HG03103 (cell line): ENCODE measurements around the gene PEX16.
A peak's percentile ranks its signal among the peaks of the same experiment; 100 is the strongest.

Experiments
- ATAC-seq: cut with Tn5 transposase; IDR thresholded peaks from one replicate; pipeline ENCODE4 v1.9.1; 2021; ENCODE audit warnings: low read depth; ENCODE audit not compliant: unreplicated experiment

Gene PEX16

DNA sequence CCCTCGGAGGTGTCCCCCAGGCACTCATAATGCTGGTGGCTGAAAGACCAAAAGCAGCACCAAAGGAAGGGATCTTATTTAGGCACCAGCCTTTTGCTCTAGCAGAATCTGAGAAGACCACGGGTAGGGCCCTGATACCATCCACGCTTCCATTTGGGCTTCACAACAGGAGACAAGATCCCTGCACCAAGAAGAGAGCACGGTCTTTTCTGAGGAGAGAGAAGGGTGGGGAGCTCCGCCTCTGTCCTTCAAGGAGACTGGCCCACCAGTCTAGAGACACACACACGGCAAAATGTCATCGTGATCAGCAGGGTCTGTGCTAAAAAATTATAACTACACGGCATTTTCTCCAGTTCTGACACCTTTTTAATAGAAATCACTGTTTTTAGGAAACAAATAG is 14.5 kb upstream of the PEX16 start:
- ATAC-seq = no peak

DNA sequence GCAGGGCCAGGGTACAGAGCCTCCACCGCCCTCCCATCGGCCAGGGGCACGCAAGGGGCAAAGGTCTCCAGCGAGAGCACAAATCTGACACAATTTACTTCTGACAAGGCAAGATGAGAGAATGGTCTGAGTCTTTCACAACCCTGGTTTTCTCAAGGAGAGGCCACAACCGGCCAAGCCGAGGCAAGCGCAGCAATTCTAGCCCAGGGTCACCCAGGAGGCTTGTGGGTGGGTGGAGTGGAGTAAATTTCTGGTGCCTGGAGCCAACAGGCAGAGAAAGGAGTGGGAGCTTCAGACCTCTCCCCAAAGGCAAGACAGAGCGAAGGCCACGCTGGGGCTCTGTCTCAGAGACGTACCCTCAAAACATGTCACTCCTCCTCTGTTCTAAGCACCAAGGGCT is 14.1 kb upstream of the PEX16 start:
- ATAC-seq = no peak

DNA sequence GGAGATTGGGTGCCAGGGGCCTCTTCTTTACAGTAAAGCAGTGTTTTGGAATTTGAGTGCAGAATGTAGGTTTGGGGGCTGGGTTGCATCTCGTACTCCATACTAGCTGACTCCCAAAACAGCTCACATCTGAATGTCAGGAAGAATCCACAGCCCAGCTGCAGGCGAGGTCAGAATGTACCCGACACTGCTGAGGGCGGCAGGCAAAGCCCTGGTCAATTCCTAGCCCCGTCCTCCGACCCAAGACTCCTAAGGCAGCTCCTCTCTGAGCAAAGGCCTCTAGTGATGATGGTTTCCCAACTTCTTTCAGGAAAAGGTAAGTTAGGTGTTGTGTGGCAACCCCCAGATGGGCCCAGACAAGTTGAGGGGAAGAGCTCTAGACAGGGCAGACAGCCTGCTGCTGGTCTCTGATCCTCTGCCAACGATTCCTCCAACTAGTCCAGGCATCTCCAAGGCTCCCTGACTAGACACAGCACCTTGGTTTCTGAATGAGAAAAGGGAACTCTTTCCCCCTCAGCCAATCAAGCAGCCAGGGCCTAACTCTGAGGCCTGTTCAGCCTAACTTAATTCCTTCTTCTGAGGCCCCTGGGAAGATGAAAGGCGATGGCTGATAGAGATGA is 13.4 kb upstream of the PEX16 start:
- no peak for ATAC-seq

DNA sequence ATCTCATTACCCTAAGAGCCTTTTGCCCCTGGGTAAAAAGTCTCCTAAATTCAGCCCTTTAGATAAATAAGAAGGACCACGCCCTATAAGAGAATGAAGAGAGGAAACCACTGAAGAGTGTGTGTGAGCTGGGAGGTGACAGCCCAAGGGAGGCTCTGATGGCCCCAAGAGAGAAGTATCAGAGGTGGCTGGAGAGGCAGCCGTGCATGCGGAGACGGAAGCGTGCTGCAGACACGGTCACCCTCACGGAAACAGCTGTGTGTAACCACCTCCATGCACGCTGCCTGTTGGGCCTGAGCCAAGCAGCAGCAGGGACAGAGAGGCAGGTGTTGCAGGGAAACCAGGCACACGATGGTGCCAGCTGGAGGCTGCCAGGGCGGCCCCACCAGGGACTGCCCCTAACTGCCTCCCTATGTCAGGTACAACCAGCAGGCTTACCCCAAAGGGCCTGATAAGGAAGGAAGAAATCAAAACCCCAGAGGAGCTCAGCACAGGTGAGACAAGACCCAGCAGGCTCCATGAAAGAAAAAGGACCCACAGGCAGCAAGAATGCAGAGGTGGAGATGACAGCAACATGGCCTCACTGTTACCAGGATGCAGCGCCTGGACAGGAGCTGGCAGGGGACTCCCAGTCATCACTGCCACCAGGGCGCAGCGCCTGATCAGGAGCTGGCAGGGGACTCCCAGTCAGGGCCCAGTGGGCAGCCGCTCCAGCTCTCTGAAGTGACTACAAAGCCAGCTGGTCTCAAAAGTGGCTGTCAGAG is 12.5 kb upstream of the PEX16 start:
- peak; percentile 93 for ATAC-seq

DNA sequence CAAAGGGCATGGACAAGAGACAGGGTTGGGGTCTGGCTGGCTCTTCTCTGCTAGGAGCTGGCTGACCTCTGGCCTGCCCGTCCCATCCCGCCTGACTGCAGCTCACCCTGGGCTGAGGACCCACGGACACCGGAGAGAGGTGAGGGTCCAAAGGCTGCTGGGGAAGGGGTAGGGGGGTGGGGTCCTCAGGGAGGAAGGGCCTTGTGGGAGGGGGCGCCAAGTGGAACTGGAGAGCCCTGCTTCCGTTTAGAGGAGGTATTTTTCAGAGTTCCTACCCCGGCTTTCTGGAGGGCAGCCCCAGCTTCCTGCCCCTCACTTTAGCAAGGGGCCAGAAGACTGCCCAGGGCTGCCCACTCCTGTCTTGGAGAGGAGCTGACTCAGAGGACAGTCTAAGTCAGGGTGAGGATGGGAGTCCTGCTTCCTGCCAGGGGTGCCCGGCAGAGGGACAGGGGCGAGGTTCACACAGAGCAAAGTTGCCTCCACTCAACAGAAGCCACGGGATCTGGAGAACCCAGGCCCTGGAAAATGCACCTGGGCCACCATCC is 11.9 kb upstream of the PEX16 start:
- ATAC-seq = no peak

DNA sequence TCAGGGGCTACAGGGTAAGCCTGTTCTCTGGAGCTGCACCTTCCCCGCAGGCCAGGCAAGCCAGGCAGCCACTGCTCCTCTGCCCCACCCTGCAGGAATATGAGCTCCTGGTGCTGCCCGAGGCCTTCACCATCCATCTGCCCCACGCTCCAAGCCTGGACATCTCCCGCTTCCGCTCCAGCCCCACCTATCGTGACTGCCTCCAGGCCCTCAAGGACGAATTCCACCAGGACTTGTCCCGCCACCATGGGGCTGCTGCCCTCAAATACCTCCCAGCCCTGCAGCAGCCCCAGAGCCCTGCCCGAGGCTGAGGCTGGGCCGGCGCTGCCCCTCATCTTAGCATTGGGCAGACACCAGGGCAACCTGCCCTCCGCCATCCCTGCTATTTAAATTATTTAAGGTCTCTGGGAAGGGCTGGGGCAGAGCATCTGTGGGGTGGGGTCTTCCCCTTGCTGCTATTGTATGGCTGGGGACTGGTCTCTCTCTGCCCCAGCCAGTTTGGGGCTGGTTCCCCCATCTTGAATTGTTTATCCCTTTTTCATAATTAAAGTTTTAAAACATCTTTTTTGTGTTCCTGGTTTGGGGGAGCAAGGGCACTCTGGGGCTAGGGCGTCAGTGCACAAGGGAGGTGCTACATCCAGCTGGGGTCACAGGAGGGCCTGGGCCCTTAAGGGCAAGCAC is 11.0 kb upstream of the PEX16 start:
- no peak for ATAC-seq

DNA sequence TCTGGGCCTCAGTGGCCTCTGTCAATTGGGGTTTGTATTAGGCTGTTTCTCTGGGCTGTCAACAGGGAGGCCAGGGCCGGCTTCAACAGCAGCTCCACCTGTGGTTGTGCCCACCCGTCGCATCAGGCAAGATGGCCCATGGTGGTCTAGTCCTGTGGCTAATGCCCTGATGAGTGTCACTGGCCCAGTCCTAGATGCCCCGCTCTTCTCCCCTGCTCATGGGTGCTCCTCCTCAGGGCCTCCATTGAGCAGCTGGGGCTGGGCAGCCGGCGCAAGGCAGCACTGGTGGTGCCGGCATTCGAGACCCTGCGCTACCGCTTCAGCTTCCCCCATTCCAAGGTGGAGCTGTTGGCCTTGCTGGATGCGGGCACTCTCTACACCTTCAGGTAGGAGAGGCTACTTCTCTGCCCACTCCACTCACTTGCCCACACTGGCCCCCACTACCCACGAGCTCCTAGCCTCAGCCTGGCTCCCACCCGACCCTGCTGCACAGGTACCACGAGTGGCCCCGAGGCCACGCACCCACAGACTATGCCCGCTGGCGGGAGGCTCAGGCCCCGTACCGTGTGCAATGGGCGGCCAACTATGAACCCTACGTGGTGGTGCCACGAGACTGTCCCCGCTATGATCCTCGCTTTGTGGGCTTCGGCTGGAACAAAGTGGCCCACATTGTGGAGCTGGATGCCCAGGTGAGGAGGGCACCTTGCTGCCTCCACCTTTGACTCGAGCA is 10.2 kb upstream of the PEX16 start:
- no peak for ATAC-seq

DNA sequence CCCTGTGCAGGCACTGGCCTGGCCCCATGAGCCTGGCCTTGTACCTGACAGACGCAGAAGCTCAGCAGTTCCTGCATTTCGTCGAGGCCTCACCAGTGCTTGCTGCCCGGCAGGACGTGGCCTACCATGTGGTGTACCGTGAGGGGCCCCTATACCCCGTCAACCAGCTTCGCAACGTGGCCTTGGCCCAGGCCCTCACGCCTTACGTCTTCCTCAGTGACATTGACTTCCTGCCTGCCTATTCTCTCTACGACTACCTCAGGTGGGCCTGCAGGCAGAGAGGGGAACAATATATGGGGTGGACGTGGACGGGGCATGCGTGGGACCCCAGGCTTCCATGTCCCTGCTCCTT is 9.6 kb upstream of the PEX16 start:
- ATAC-seq = no peak

DNA sequence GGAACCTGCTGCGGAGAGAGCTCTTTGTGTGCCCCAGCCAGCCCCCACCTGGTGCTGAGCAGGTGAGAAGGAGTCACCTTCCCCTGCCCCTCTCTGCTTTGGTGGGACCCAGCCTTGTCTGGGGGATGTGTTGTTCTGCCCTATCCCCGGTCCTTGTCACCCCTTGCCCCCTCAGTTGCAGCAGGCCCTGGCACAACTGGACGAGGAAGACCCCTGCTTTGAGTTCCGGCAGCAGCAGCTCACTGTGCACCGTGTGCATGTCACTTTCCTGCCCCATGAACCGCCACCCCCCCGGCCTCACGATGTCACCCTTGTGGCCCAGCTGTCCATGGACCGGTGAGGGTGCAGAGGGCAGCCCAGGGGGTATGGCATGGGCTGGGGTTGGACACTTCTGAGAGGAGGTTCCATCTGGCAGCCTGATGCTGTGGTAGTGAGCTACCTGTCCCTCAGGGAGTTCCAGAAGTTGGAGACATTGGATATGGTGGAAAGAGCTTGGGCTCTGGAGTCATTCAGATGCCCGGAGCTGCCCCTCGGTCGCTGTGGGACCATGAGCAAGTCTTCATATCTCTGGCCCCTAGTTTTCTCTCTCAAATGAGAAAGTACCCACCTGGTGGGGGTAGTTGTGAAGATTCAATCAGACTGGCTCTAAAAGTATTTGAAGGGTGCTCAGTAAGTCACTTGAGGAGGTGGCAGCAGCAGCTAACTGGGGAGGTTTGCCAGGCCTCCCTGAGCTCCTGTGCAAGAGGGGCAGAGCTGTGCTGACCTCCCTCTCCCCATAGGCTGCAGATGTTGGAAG is 9.1 kb upstream of the PEX16 start:
- no peak for ATAC-seq

DNA sequence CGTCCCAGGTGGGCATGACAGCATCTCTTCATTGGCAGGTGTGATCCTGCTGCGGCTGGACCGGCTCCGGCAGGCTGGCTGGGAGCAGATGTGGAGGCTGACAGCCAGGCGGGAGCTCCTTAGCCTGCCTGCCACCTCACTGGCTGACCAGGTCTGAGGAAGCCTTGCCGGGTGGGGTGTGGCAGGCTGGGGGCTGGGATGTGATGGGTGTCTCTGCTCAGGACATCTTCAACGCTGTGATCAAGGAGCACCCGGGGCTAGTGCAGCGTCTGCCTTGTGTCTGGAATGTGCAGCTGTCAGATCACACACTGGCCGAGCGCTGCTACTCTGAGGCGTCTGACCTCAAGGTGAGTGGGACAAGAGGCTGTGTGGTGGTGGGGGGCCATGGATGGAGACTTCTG is 8.3 kb upstream of the PEX16 start:
- ATAC-seq = no peak

DNA sequence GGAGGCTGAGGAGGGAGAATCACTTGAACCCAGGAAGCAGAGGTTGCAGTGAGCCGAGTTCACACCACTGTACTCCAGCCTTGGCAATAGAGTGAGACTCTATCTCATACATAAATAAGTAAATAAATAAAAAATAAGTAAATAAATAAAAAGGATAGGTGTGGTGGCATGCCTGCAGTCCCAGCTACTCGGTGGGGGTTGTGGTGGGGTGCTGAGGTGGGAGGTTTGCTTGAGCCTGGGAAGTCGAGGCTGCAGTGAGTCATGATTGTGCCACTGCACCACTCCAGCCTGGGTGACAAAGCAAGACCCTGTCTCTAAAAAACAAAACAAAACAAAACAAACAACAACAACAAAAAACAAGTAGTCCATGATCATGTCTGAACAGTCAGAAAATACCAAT is 7.9 kb upstream of the PEX16 start:
- no peak for ATAC-seq

DNA sequence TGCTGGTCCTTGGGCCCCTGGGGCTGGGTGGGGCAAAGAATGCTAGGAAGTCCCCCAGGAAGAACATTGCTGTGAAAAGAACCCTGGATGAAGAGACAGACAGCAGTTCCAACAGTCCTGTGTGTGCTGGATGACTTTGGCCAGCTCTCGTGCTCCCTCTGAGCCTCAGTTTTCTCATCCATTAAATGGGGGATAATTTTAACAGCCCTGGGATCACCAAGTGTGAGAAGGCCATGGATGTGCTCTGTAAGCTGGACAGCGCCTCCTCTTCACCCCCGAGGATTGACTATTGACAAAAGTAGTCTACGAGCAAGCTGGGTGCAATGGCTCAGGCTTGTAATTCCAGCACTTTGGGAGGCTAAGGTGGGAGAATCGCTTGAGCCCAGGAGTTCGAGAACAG is 7.2 kb upstream of the PEX16 start:
- ATAC-seq = no peak

DNA sequence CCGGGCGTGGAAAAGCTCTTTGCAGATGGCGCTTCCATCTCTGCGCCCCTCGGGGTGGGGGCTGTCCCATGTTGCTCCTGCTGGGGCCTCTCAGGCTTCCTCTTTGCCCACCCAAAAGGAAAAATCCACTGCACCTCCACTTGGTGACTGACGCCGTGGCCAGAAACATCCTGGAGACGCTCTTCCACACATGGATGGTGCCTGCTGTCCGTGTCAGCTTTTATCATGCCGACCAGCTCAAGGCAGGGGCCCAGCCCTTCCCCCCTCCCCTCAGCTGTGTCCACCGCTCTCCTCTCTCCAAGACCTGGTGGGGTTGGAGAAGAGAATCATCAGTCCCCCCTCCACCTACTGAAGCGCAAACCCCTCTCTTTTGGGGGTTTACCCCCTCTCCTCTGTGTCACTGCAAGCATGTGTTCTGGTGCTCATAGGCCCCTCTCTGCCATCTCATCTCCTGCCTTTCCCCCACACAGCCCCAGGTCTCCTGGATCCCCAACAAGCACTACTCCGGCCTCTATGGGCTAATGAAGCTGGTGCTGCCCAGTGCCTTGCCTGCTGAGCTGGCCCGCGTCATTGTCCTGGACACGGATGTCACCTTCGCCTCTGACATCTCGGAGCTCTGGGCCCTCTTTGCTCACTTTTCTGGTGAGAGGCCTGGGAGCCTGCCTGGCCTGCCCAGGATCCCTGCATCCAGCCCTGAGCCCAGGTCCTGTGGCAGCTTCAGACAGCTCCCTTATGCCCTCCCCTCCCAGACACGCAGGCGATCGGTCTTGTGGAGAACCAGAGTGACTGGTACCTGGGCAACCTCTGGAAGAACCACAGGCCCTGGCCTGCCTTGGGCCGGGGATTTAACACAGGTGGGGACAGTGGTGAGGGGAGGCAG is 6.6 kb upstream of the PEX16 start:
- ATAC-seq = no peak

DNA sequence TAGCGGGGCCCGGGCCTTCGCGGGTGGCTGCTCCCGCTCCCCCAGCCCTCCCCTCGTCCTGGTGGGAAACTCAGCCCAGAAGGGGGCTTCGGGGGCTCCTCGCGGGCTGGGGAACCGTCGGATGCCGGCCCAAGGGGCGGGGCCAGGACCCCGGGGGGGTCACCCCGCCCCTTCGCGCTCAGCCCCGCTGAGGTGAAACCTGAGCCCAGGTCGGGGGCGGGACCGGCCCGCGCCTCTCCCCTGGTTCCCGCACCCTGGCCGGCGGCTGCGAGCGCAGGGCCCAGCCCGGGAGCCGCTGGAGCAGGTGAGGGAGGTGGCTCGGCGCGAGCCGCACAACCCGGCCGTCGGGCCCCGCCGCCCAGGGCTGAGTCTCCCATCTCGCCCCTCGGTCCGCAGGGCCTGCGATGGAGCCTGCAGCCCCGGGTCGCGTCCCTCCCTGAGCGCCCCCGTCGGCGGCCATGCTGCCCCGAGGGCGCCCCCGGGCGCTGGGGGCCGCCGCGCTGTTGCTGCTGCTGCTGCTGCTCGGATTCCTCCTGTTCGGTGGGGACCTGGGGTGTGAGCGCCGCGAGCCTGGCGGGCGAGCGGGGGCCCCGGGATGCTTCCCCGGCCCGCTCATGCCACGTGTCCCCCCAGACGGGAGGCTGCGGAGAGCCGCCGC is 4.9 kb upstream of the PEX16 start, which contains the start of gene LARGE2:
Gene LARGE2 (plus strand): TSS at position 232 of the 658 bp plus-strand sequence. CDS start 227 bp downstream, at position 459.
- no peak for ATAC-seq

DNA sequence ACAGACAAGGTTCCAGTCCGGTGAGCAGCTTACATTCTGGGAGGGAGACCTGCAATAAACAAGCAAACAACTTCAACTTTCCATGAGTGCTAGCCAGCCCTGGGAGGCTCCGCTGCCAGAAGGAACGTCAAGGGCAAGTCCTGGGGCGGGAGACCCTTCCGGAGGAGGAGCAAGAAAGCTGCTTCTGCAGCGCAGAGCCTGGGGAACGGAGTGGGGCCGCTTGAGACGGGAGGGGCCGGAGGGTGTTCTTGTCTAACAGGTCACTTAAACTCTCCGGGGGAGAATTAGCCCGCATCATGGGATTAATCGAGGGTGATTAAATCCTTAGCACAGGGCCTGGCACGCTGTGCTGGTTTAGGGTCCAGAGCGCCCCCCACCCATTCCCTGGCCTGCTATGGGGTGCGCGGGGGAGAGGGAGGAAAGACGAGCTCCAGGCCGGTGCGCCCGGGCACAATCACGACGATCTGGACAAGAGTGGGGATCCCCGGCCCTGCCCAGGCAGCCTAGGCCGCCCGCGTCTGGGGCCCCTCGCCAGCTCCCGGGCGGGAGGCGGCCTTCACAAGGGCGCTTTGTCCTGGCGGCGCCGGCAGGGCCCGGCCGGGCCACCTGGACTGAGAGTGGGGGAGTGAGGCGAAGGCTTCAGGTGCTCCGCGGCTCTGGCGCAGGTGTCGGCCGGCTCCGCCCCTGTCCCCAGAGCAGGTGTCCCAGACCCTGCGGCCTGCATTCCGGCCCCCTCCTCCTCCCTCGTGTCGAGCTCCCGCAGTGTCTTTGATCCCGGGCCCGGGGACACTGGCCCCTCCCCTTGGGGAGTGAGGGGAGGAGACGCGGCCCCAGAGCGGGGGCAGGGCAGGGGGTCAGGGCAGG is 4.1 kb upstream of the PEX16 start:
- ATAC-seq = no peak

DNA sequence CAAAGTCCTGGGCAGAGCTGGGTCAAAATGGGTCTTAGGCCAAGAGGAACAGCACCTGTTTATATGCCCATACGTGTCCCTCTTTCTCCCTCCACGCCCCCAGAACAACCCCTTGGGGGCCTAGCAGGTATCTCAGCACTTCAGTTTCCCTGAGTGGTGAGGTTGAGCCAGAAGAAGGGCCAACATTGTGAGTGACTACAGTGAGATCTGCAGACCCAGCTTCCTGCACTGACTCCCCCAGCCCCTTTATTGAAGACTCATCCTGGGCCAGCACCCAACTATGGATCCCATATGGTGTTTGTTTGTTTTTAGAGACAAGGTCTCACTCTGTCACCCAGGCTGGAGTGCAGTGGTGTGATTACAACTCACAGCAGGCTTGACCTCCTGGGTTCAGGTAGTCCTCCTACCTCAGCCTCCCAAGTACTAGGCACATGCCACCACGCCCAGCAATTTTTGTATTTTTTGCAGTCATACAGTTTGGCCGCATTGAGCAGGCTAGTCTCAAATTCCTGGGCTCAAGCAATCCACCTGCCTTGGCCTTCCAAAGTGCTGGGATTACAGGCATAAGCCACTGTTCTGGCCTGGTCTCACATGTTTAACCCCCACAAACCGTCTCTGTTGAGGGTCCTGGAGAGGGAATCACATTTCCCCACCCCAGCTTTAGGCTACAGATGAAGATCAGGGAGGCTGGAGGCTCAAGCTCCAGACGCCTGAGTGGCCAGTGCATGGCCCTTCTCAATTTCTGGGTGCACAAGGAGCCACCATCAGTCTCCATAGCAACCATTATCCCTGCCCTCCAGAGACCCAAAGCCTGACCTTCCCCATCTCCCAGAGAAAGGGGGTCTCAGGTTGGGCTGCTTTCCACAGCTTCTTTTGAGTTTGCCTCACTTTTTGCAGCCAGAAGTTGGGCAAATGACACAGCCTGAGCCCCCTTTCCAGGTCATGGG is 3.1 kb upstream of the PEX16 start:
- no peak for ATAC-seq
